GM12878 (cell line): Measurements from ENCODE around the gene EXOSC2. TPM values are rescaled to one million over a fixed set of nuclear protein-coding genes. Genes with fewer than 3 reads are reported as not detected.

Experiments used
- ATAC-seq: fragments of 200-7000 bp; cut with Tn5 transposase; 3 replicates; pipeline ENCODE4 v1.9.1; 2020; ENCODE audit warnings: mild to moderate bottlenecking, moderate library complexity
- BruUV-seq: library from RNA; stranded (reverse); fragments of 400-500 nt; replicated peaks from 2 replicates; lab custom pipeline; 2021; lab: Mats Ljungman, UMichigan
- CTCF ChIA-PET: fragments of 300-600 bp; sonication (Branson Sonifier 250); formaldehyde crosslinking; extraction: SDS; loops from one replicate; lab custom pipeline; 2021; ENCODE audit warnings: inconsistent platforms; lab: Yijun Ruan, JAX
- POLR2A ChIA-PET: fragments of 350-600 bp; formaldehyde crosslinking; extraction: SDS; loops from one replicate; lab custom pipeline; 2021; ENCODE audit warnings: inconsistent platforms; lab: Charles Lee
- RAD21 ChIA-PET: fragments of 300-600 bp; sonication (Branson Sonifier 250); formaldehyde crosslinking; loops from one replicate; lab custom pipeline; 2023; ENCODE audit warnings: antibody characterized with exemption; ENCODE audit not compliant: unreplicated experiment; lab: Charles Lee
- SMC1A ChIA-PET: fragments of 300-600 bp; sonication (Branson Sonifier 250); formaldehyde crosslinking; loops from one replicate; lab custom pipeline; 2023; ENCODE audit not compliant: unreplicated experiment, uncharacterized antibody; lab: Charles Lee
- DNase-seq: peaks from one replicate; pipeline ENCODE4 v3.0.0-alpha.2; 2011; ENCODE audit warnings: low read depth, low spot score
- FAIRE-seq: peaks from 3 replicates; lab custom pipeline; 2011; peaks lifted over from hg19 to GRCh38; lab: Jason Lieb, UNC
- H2AFZ ChIP-seq: 2 replicates; pipeline ENCODE4 v1.6.0; 2011; ENCODE audit warnings: low read depth, low read length, control low read depth; ENCODE audit not compliant: control insufficient read depth
- H3K27ac ChIP-seq: 2 replicates; pipeline ENCODE4 v1.5.1; 2011; ENCODE audit warnings: control low read depth; ENCODE audit not compliant: control insufficient read depth, insufficient read depth
- H3K27me3 ChIP-seq, 2 experiments: replicated peaks in 1 of 2; 2 replicates each; pipeline versions ENCODE4 v1.6.0 to v1.6.1; 2011; ENCODE audit warnings: low read length in 1 of 2; ENCODE audit not compliant: control insufficient read depth in 2 of 2, insufficient read depth in 2 of 2
- H3K36me3 ChIP-seq, 2 experiments: 2 replicates each; pipeline ENCODE4 v1.5.1; 2011; ENCODE audit warnings: low read length in 1 of 2; ENCODE audit not compliant: control insufficient read depth in 2 of 2, insufficient read depth in 2 of 2
- H3K4me1 ChIP-seq: 2 replicates; pipeline ENCODE4 v1.6.1; 2011; ENCODE audit warnings: mild to moderate bottlenecking, low read length, moderate library complexity, mixed read lengths; ENCODE audit not compliant: control insufficient read depth, insufficient read depth
- H3K4me2 ChIP-seq: 2 replicates; pipeline ENCODE4 v1.6.0; 2011; ENCODE audit warnings: control low read depth; ENCODE audit not compliant: control insufficient read depth, insufficient read depth
- H3K4me3 ChIP-seq: fragments of 200-600 bp; sonication (generic); 2 replicates; pipeline ENCODE4 v1.5.1; 2016
- H3K79me2 ChIP-seq: 2 replicates; pipeline ENCODE4 v1.6.0; 2011; ENCODE audit warnings: low read length; ENCODE audit not compliant: control insufficient read depth, insufficient read depth
- H3K9ac ChIP-seq: 2 replicates; pipeline ENCODE4 v1.8.0; 2011; ENCODE audit warnings: low read length, control low read depth, mixed read lengths; ENCODE audit not compliant: control insufficient read depth, insufficient read depth
- H3K9me3 ChIP-seq: replicated peaks from 3 replicates; pipeline ENCODE4 v1.5.1; 2011; ENCODE audit warnings: mild to moderate bottlenecking, low read length; ENCODE audit not compliant: control insufficient read depth, insufficient read depth
- H4K20me1 ChIP-seq: 2 replicates; pipeline ENCODE4 v1.6.0; 2011; ENCODE audit not compliant: control insufficient read depth, insufficient read depth
- POLR2A ChIP-seq: IDR thresholded peaks from 2 replicates; pipeline ENCODE4 v1.6.1; 2011; ENCODE audit warnings: low read depth, mild to moderate bottlenecking, low read length
- RFX5 ChIP-seq: IDR thresholded peaks from 2 replicates; pipeline ENCODE4 v1.6.1; 2011; ENCODE audit warnings: low read depth, low read length, improper control_type of control experiment
- RUNX3 ChIP-seq: IDR thresholded peaks from 2 replicates; pipeline ENCODE4 v1.6.1; 2012; ENCODE audit warnings: low read length, inconsistent platforms
- ZNF217 ChIP-seq: fragments of 450-650 bp; IDR thresholded peaks from 2 replicates; pipeline ENCODE4 v1.6.1; 2017; ENCODE audit warnings: antibody characterized with exemption, mild to moderate bottlenecking
- WGBS: methylation state at CpG from one replicate; pipeline ENCODE4 v1.1.6; 2016; ENCODE audit warnings: low lambda C conversion rate; ENCODE audit not compliant: insufficient replicate concordance, insufficient coverage; ENCODE audit errors: missing lambda C conversion rate; 5-methylcytosine and 5-hydroxymethylcytosine counted together
- in situ Hi-C: fragments of 300-500 bp; cut with MboI; formaldehyde crosslinking; loops from 9 replicates; pipeline ENCODE4 v1.14.3; 2018; ENCODE audit warnings: mixed read lengths
- intact Hi-C: fragments of 100-400 bp; cut with micrococcal nuclease; formaldehyde crosslinking; loops from one replicate; pipeline ENCODE4 v1.14.2; 2022; ENCODE audit not compliant: unreplicated experiment
- polyA plus RNA-seq, 11 experiments: library from polyadenylated mRNA; depleted of rRNA in 4 of 11; unstranded in 6 of 11; stranded (reverse) in 5 of 11; fragments of >200 nt; fragmentation: Nextera tagmentation in 4 of 11; fragmentation: Illumina TruSeq in 1 of 11; extraction: Ambion mirVana in 4 of 11; extraction: Trizol in 1 of 11; gene quantifications; 1 replicate in 1 of 11; 2 replicates in 10 of 11; pipeline versions ENCODE4 v1.2.1 to v1.2.3, GENCODE V29; 2011 to 2016; ENCODE audit warnings: inconsistent platforms in 2 of 11, missing spikeins in 2 of 11, low read depth in 1 of 11
- total RNA-seq, 4 experiments: library from RNA; depleted of rRNA in 3 of 4; stranded (reverse); fragments of >200 nt in 3 of 4; fragmentation: Illumina TruSeq in 1 of 4; extraction: Trizol in 1 of 4; gene quantifications; 2 replicates each; pipeline versions ENCODE4 v1.2.1 to v1.2.3, GENCODE V29; 2013 to 2021
- TF ChIP-seq, protein P1 (sequence below): fragments of 450-650 bp; IDR thresholded peaks from 2 replicates; pipeline ENCODE4 v1.6.1; 2018; ENCODE audit warnings: mild to moderate bottlenecking, low read depth, moderate library complexity; ENCODE audit not compliant: partially characterized antibody

Gene EXOSC2
- total and polyA plus RNA-seq, 10 of the 15 experiments (the other 5 are each of a cell fraction or from before 2014, with no cell fraction given), result 26.3 to 55.0 (median 48.0) TPM

DNA sequence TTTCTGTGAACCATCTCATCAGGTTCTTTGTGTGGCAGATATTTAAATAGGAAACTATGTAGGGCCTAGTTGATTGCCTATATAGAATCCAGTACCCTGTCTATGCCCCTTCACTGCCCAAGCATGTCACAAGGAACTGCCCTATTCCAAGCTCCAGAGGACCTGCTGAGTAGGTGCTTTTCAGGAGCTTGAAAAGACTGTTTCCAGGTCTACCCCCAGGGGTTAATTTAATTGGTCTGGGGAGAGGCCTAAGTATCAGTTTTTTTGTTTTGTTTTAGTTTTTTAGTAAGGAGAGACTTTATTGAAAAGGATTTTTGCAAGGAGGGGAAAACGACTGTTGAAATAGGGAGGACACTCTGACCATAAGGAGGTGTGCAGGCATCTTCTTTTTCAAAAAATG lies 43.3 kb downstream of the EXOSC2 start:
- 0 out of 4 replicates have a peak, but pooled peaks cover 0 to 1% of the 10 kb centered on the region in 2 experiments for H3K36me3 ChIP-seq
- H3K9me3 ChIP-seq, result no peaks in the 10 kb centered on the region; the same call in 2 of the 3 replicates
- FAIRE-seq (no peak), DNase-seq (no peak), ATAC-seq (no peak)
- ChIA-PET RAD21 (no interaction called here), POLR2A (interaction anchor here (0.6 to 1.4 kb wide), 2 partner anchors 10 to 142 kb away, joined by 3 to 4 read pairs; no protein-coding TSS in a partner anchor), CTCF (no interaction called here), SMC1A (no interaction called here)
- no peak overlapping the region for H3K4me2 ChIP-seq
- 95% methylated on average over 1 of the region's 1 CpG for WGBS
- no peaks in the 10 kb centered on the region; the same call in none of the 2 replicates for H3K79me2 ChIP-seq
- H3K9ac ChIP-seq, result no peak overlapping the region
- H3K27ac ChIP-seq, result no peak overlapping the region
- H3K4me3 ChIP-seq, result no peak overlapping the region
- no peaks in the 10 kb centered on the region for H4K20me1 ChIP-seq
- no peak overlapping the region for H2AFZ ChIP-seq
- H3K27me3 ChIP-seq, result no peaks in the 10 kb centered on the region
- no TSS peak for BruUV-seq
- intact Hi-C loops, result no loop called here
- H3K4me1 ChIP-seq, result no peaks in the 10 kb centered on the region
- TF ChIP-seq RUNX3 (no peak), ZNF217 (no peak), RFX5 (no peak), POLR2A (no peak)
- TF ChIP-seq, protein P1, sequence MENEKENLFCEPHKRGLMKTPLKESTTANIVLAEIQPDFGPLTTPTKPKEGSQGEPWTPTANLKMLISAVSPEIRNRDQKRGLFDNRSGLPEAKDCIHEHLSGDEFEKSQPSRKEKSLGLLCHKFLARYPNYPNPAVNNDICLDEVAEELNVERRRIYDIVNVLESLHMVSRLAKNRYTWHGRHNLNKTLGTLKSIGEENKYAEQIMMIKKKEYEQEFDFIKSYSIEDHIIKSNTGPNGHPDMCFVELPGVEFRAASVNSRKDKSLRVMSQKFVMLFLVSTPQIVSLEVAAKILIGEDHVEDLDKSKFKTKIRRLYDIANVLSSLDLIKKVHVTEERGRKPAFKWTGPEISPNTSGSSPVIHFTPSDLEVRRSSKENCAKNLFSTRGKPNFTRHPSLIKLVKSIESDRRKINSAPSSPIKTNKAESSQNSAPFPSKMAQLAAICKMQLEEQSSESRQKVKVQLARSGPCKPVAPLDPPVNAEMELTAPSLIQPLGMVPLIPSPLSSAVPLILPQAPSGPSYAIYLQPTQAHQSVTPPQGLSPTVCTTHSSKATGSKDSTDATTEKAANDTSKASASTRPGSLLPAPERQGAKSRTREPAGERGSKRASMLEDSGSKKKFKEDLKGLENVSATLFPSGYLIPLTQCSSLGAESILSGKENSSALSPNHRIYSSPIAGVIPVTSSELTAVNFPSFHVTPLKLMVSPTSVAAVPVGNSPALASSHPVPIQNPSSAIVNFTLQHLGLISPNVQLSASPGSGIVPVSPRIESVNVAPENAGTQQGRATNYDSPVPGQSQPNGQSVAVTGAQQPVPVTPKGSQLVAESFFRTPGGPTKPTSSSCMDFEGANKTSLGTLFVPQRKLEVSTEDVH, result no peak
- in situ Hi-C loops, result no loop called here
